GM19467 (cell line): ENCODE data around the gene JMJD4.

Experiments used
- ATAC-seq: cut with Tn5 transposase; IDR thresholded peaks from one replicate; pipeline ENCODE4 v1.9.1; 2021; ENCODE audit warnings: mild to moderate bottlenecking, moderate library complexity; ENCODE audit not compliant: unreplicated experiment

The JMJD4 gene

DNA sequence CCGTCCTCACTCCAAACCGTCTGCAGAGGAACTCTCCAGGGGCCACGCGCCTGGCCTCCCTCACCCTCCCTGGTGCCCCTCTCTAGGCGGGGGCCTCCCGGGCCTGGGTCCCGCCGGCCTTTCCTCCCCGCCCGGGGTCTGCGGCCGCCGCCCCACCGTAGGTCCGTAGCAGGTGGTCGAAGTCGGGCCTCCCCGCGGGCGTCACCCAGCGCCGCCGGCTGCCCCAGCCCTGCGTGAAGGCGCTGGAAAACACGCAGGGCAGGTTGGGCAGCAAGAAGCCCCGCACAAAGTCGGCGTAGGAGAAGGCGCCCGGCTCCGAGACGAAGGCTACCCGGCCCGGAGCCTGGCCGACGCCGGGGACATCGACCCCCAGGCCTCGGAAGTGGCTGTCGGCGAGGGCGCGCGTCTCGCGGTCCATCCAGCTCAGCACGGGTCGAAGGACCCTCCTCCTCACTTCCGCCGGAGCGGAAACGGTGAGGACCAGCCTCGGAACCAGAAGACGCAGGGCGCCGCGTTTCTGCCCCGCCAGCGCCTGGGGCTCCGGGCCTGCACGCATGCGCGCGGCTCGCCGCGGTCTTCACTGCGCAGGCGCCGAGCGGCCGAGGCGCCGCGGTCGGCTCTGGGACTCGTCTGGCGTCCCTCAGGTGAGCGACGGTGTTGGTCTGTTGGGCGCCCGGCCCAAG lies at the start of gene JMJD4, which contains the start of gene SNAP47:
Gene JMJD4 (minus strand): TSS at position 447 of the 683 bp plus-strand sequence. CDS start 29 bp downstream, at position 418.
Gene SNAP47 (plus strand): TSS at position 580 of the 683 bp plus-strand sequence. CDS start 12,302 bp downstream, outside the sequence.
- peak; percentile 92 for ATAC-seq

GRCh38 chr1:227782226-227782625 lies 47.1 kb upstream of the JMJD4 start:
- ATAC-seq = no peak

DNA sequence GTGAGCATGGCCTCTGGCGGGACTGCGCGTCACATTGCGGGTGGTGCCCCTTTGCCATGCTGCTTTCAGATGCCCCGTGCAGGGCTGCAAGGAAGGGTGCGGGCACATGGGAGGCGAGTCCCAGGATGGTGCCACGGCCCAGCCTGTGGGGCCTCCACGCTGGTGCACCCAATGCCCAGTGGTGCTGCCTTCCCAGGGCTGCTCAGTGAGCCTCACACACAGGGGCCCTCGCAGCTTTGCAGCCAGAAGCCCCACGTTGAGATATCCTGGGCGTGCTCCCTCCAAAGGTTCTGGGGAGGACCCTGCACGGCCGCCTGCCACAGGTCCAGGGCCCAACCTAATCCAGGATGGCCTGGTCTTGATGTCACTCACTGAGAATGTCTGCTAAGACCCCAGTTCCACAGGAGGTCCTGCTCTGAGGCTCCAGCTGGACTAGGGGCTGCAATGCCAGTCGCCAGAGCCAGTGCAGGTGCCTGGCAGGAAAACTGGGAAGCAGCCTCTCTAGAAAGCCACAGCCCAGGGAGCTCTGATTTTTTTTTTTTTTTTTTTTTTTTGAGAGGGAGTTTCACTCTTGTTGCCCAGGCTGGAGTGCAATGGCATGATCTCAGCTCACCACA lies 46.3 kb upstream of the JMJD4 start:
- ATAC-seq = no peak

DNA sequence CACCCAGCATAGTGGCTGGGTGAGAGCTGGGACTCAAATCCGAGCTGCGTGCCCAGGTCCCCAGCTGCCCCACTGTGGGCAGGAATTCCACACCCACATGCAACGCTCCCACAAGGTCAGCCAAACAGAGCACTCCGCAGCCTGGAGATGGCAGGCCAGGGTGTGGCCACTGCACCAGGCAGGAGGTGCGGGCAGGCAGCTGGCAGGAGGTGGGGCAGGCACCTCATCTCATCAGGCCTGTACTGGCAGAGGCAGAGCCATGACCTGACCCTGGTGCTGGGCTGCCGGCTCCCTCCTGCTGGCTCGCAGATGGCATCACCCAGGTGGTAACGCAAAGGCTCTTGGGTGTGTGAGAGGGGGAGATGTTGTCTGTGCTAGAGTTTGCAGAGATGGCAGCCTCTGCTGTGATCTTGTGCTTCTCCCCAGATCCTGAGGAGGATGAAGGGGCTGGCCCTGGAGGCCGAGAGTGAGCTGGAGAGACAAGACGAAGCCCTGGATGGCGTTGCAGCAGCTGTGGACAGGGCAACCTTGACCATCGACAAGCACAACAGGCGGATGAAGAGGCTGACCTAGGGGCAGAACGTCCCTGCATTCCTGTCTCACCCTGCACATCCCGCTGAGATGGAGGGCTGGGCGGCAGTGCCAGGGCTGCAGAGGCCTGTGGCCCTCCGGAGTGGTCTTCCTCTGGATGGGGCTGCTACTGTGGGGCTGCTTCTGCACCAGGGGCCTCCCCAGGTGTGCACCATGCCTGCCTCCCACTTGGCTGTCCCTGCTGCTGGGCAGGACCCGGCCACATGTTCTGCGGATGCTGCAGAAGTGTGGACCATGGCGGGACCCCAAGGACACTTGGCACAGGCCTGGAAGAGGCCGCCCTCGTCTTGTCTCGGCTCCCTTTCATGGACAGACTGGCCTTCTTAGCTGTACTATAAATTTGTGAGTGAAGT lies 45.3 kb upstream of the JMJD4 start:
- ATAC-seq = no peak

DNA sequence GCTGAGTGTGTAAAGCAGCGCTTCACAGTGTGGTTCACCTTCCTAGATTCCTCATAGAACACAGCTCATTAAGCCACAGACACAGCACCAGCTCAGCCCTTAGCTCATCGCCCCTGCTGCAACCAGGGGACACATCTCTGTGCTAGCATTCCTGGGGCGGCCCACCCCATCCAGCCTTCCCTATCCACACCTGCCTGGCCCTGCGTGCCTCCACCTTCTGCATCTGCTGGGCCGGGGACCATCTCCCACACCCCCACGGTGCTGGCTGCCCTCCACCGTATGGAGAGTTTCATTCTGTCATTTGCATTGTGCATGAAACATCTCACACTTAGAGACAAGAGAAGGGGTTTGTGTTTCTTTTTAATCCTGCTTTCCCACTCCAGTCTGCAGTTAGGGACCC lies 44.6 kb upstream of the JMJD4 start:
- ATAC-seq = no peak

GRCh38 chr1:227779021-227779441 lies 43.9 kb upstream of the JMJD4 start:
- ATAC-seq = no peak

DNA sequence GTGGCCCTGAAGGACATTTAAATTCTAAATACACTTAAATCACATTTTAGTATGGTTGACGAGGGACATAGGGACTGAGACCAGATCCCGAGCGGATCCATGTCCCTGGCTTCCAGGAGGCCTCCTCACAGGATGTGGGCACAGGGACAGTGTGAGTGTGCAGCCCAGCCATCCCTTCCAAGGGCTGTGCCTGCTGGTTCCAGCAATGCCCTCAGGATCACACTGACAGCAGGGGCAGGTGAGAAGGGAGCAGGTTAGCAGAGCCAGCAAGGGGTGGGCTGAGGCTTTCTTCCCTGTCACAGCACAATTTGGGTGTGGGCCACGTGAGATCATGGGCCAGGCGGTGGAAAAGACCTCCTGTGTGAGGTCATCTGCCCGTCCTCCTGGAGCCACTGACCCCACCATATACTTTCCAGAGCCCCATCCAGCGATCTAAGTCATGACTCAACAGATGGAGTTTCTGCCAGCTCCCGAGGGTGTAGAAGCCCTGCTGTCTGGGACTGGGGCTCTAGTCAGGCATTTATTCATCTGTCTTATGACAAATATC lies 43.4 kb upstream of the JMJD4 start:
- ATAC-seq = no peak

GRCh38 chr1:227777646-227778045 lies 42.5 kb upstream of the JMJD4 start:
- no peak for ATAC-seq

- no peak for ATAC-seq
These were observed 42.1 kb upstream of the JMJD4 start for GRCh38 chr1:227777156-227777555.

DNA sequence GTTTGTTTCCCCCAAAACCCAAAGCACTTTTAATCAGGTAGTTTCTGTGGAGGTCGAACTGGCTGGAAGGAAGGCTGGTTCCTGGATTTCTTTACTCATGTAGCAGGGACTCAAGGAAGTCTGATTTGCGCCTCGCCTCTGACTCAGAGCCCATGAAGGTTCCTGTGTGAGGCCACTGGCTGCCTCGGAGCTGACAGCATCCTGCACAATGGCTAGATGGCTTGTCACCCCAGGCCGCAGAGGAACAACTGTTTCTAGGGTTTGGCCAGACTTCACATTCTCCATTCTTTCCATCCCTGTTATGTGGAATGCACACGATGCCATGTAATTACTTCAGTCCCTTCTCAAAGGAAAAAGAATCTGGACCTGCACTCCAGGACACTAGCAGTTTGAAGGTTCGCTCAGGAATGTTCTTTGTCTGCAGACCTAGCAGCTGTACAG lies 41.2 kb upstream of the JMJD4 start:
- ATAC-seq = no peak

- no peak for ATAC-seq
These were observed 40.7 kb upstream of the JMJD4 start for GRCh38 chr1:227775841-227776240.

GRCh38 chr1:227774821-227775661 lies 39.9 kb upstream of the JMJD4 start:
- ATAC-seq = no peak

- no peak for ATAC-seq
These were observed 39.1 kb upstream of the JMJD4 start for GRCh38 chr1:227774051-227774731.

GRCh38 chr1:227773558-227773957 lies 38.5 kb upstream of the JMJD4 start:
- no peak for ATAC-seq

DNA sequence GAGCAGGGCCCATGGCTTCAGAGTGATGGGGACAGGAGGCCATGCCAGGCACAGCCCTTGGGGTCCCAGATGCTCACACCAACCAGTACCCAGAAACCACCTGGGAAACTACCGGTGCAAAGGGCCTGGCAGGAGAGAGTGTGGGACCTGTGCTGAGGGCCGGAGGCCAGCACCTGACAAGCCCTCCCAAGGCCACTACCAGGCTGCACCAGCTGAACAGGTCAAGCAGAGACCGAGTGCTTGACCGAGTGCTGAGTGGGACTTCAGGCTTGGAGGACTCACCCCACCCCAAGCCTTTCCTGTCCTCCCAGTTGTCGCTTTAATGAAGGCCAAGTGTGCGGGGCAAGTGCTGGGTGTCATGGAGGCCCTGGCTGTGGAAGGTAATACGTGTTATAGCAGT lies 36.7 kb upstream of the JMJD4 start:
- no peak for ATAC-seq

- no peak for ATAC-seq
These were observed 36.2 kb upstream of the JMJD4 start for GRCh38 chr1:227771326-227771725.

- ATAC-seq = no peak
These were observed 35.7 kb upstream of the JMJD4 start for GRCh38 chr1:227770812-227771211.

DNA sequence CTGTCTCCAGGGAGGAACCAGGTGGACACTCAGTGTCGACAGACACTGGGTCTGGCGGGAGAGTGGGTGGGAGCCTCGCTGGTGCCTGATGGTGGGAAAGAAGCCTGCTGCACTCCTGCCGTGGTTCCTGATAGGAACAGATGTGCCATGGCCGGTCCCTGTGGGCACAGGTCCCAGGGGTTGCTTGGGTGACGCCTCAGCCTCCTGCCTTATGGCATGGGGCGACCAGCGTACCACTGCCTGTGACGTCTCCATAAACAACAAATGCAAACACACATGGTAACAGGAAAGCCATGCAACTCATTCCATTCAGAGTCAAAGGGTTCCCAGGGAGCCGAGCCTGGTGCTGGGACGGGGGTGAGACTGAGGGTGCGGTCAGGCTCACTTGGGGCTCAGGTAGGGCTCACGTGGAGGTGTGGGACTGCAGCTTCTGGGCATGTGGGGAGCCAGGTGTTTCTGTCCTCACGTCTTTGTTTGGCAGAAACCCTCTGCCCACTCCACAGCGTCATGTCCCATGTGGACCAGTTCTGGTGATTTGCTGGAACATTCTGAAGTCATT lies 34.9 kb upstream of the JMJD4 start:
- ATAC-seq = no peak
